ENCODE results near the gene ACVR1B. TPM values are rescaled to one million over a fixed set of nuclear protein-coding genes. Genes with fewer than 3 reads are reported as not detected.

ACVR1B gene
- total and polyA plus RNA-seq, 2 experiments from 2014 or later, result 5.7 to 22.4 TPM

- peaks cover 4% of the 10 kb centered on the region for H3K27me3 ChIP-seq
- TF ChIP-seq EZH2 (IDR thresholded peaks at IDR 0.05; ENCODE audit: borderline replicate concordance) (no peak), CTCF (IDR thresholded peaks at IDR 0.05; ENCODE audit: poor library complexity) (no peak), EZH2phosphoT487 (IDR thresholded peaks at IDR 0.05; ENCODE audit: low read depth, severe bottlenecking, unreplicated experiment) (no peak)
- H3K4me3 ChIP-seq, result no peak overlapping the region
- H3K9me3 ChIP-seq (ENCODE audit: low read depth), result no peaks in the 10 kb centered on the region
- H3K36me3 ChIP-seq (replicated peaks; ENCODE audit: insufficient read depth, low read depth), result no peaks in the 10 kb centered on the region
- H3K4me2 ChIP-seq, result peak overlapping the region; percentile 75
- no peaks in the 10 kb centered on the region for H3K9me2 ChIP-seq (replicated peaks; ENCODE audit: insufficient read depth)
- peaks cover 10% of the 10 kb centered on the region for H3K79me2 ChIP-seq
- 17% methylated on average over 39 of the region's 53 CpGs for WGBS (ENCODE audit: low lambda C conversion rate, missing lambda C conversion rate)
- H3K27ac ChIP-seq, result peak overlapping the region; percentile 85
- peaks cover 2% of the 10 kb centered on the region for H4K20me1 ChIP-seq (ENCODE audit: insufficient read depth, poor library complexity, severe bottlenecking)
- H3K4me1 ChIP-seq (ENCODE audit: insufficient read depth), result peaks cover 10% of the 10 kb centered on the region
- H2AFZ ChIP-seq, result no peak overlapping the region
- peak; percentile 95 for DNase-seq (ENCODE audit: low spot score)
Observed at GRCh38 chr12:52036587-52037171, 85.2 kb downstream of the ACVR1B start.

GRCh38 chr12:52037248-52037861 is 85.9 kb downstream of the ACVR1B start:
- peaks cover 4% of the 10 kb centered on the region for H3K27me3 ChIP-seq
- H3K9me3 ChIP-seq (ENCODE audit: low read depth), result no peaks in the 10 kb centered on the region
- H3K36me3 ChIP-seq (replicated peaks; ENCODE audit: insufficient read depth, low read depth), result no peaks in the 10 kb centered on the region
- peak overlapping the region; percentile 79 for H3K4me3 ChIP-seq
- peaks cover 6% of the 10 kb centered on the region for H3K4me1 ChIP-seq (ENCODE audit: insufficient read depth)
- no peaks in the 10 kb centered on the region for H3K9me2 ChIP-seq (replicated peaks; ENCODE audit: insufficient read depth)
- peak overlapping the region; percentile 88 for H3K4me2 ChIP-seq
- H2AFZ ChIP-seq, result peak overlapping the region; percentile 5
- peak overlapping the region; percentile 66 for H3K27ac ChIP-seq
- WGBS (ENCODE audit: low lambda C conversion rate, missing lambda C conversion rate), result 1% methylated on average over 29 of the region's 59 CpGs
- peak; percentile 77 for DNase-seq (ENCODE audit: low spot score)
- peaks cover 2% of the 10 kb centered on the region for H4K20me1 ChIP-seq (ENCODE audit: insufficient read depth, poor library complexity, severe bottlenecking)
- TF ChIP-seq EZH2phosphoT487 (IDR thresholded peaks at IDR 0.05; ENCODE audit: low read depth, severe bottlenecking, unreplicated experiment) (no peak), CTCF (IDR thresholded peaks at IDR 0.05; ENCODE audit: poor library complexity) (peak; percentile 17)
- H3K79me2 ChIP-seq, result peaks cover 10% of the 10 kb centered on the region

- peak overlapping the region; percentile 88 for H3K4me2 ChIP-seq
- H3K36me3 ChIP-seq (replicated peaks; ENCODE audit: insufficient read depth, low read depth), result no peaks in the 10 kb centered on the region
- WGBS (ENCODE audit: low lambda C conversion rate, missing lambda C conversion rate), result 91% methylated on average over 6 of the region's 6 CpGs
- no peak for TF ChIP-seq EZH2 (IDR thresholded peaks at IDR 0.05; ENCODE audit: borderline replicate concordance)
- no peak for TF ChIP-seq CTCF (IDR thresholded peaks at IDR 0.05; ENCODE audit: poor library complexity)
- no peak for TF ChIP-seq EZH2phosphoT487 (IDR thresholded peaks at IDR 0.05; ENCODE audit: low read depth, severe bottlenecking, unreplicated experiment)
- no peak overlapping the region for H2AFZ ChIP-seq
- H3K9me2 ChIP-seq (replicated peaks; ENCODE audit: insufficient read depth), result no peaks in the 10 kb centered on the region
- peaks cover 2% of the 10 kb centered on the region for H4K20me1 ChIP-seq (ENCODE audit: insufficient read depth, poor library complexity, severe bottlenecking)
- H3K4me3 ChIP-seq, result no peak overlapping the region
- peaks cover 3% of the 10 kb centered on the region for H3K4me1 ChIP-seq (ENCODE audit: insufficient read depth)
- H3K79me2 ChIP-seq, result peaks cover 10% of the 10 kb centered on the region
- no peaks in the 10 kb centered on the region for H3K9me3 ChIP-seq (ENCODE audit: low read depth)
- no peak overlapping the region for H3K27ac ChIP-seq
- peaks cover 4% of the 10 kb centered on the region for H3K27me3 ChIP-seq
- DNase-seq (ENCODE audit: low spot score), result no peak
Observed at GRCh38 chr12:52038447-52038846, 86.9 kb downstream of the ACVR1B start.
